Stimulated activated naive CD4-positive, alpha-beta T cell (primary cell): Measurements from ENCODE around the gene FAM81B.

Source experiments
- DNase-seq, 6 experiments: peaks; one replicate each; lab custom pipeline; 2025; lab: John Stamatoyannopoulos, UW

Gene FAM81B

GRCh38 chr5:95484421-95484820 is 93.3 kb downstream of the FAM81B start:
- no peak for DNase-seq

- DNase-seq = no peak
Measured at GRCh38 chr5:95486191-95486590, 95.0 kb downstream of the FAM81B start.

- no peak for DNase-seq
Measured at GRCh38 chr5:95487880-95488279, 96.7 kb downstream of the FAM81B start.
